Fibroblast of peridontal ligament (primary cell): ENCODE results near the gene GPHN.
A peak's percentile ranks its signal among the peaks of the same experiment; 100 is the strongest.

Source experiments
- DNase-seq: peaks from one replicate; pipeline ENCODE4 v3.0.0-alpha.2; 2010; ENCODE audit errors: extremely low read depth

Gene GPHN

GRCh38 chr14:67225523-67225922 lies 717.6 kb downstream of the GPHN start:
- DNase-seq = no peak

- peak; percentile 35 for DNase-seq
Measured at GRCh38 chr14:67228325-67228984, 720.5 kb downstream of the GPHN start.
